SU-DHL-6 (cell line): ENCODE results near the gene NXN.

Source experiments
- EZH2phosphoT487 ChIP-seq: fragments of 200-600 bp; sonication (generic), shearing (Covaris generic); conservative IDR thresholded peaks from 2 replicates; pipeline ENCODE4 v1.6.1; 2018; ENCODE audit warnings: mild to moderate bottlenecking, antibody characterized with exemption, low read length, moderate library complexity, mixed read lengths
- TF ChIP-seq, protein P1 (sequence below): fragments of 200-600 bp; sonication (generic); IDR thresholded peaks from one replicate; pipeline ENCODE4 v1.5.1; 2017; ENCODE audit warnings: antibody characterized with exemption, mild to moderate bottlenecking, low read length, moderate library complexity; ENCODE audit not compliant: insufficient read depth, poor library complexity, severe bottlenecking

DNA sequence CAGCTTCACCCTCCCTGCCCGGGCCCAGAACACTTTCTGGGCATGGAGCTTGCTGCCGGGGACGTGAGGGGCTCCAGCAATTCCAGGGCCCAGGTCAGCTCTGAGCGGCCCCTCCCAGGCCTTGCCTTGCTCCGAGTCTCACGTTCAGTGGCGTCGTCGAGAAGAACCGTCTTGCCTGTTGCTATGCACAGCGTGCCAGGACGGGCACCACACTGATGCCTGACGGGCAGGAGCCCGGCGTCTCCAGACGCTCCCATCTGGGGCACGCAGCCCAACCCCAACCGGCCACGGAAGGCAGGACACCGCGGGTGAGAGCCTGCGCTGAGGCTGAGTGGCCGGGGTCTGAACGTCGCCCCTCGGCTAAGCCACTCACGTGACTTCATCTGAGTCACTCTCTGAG, 44.5 kb upstream of the NXN start:
- TF ChIP-seq, protein P1, sequence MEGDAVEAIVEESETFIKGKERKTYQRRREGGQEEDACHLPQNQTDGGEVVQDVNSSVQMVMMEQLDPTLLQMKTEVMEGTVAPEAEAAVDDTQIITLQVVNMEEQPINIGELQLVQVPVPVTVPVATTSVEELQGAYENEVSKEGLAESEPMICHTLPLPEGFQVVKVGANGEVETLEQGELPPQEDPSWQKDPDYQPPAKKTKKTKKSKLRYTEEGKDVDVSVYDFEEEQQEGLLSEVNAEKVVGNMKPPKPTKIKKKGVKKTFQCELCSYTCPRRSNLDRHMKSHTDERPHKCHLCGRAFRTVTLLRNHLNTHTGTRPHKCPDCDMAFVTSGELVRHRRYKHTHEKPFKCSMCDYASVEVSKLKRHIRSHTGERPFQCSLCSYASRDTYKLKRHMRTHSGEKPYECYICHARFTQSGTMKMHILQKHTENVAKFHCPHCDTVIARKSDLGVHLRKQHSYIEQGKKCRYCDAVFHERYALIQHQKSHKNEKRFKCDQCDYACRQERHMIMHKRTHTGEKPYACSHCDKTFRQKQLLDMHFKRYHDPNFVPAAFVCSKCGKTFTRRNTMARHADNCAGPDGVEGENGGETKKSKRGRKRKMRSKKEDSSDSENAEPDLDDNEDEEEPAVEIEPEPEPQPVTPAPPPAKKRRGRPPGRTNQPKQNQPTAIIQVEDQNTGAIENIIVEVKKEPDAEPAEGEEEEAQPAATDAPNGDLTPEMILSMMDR: no peak
- no peak for TF ChIP-seq EZH2phosphoT487
